GM19324 (cell line): ENCODE measurements around the gene NHLRC2.

Experiments
- ATAC-seq: cut with Tn5 transposase; IDR thresholded peaks from one replicate; pipeline ENCODE4 v1.9.1; 2021; ENCODE audit warnings: mild to moderate bottlenecking, moderate library complexity; ENCODE audit not compliant: unreplicated experiment, low FRiP score

Gene NHLRC2

GRCh38 chr10:113961182-113962031 lies 106.9 kb downstream of the NHLRC2 start:
- ATAC-seq = peak; percentile 57

GRCh38 chr10:113965077-113965476 lies 110.6 kb downstream of the NHLRC2 start:
- ATAC-seq = no peak

- no peak for ATAC-seq
Observed at GRCh38 chr10:113965683-113966082, 111.2 kb downstream of the NHLRC2 start.
